ENCODE results near the gene CHRNB2.
A peak's percentile ranks its signal among the peaks of the same experiment; 100 is the strongest.

Gene CHRNB2

GRCh38 chr1:154547105-154547732, 20.4 kb upstream of the CHRNB2 start:
- Histone ChIP-seq H3K36me3 (ENCODE audit: insufficient read depth, low read length) (peaks cover 33% of the 10 kb centered on the region; the same call in 1 of the 2 replicates), H3F3A (ENCODE audit: low read depth) (no peaks in the 10 kb centered on the region), H3K9ac (ENCODE audit: low read depth, low read length, poor library complexity, severe bottlenecking) (no peak overlapping the region)

GRCh38 chr1:154548028-154548427, 19.6 kb upstream of the CHRNB2 start:
- Histone ChIP-seq H3K27me3 (ENCODE audit: insufficient read depth, low read length, poor library complexity, severe bottlenecking) (no peaks in the 10 kb centered on the region), H3K4me3 (ENCODE audit: low read length, poor library complexity, severe bottlenecking) (no peak overlapping the region), H4K20me1 (ENCODE audit: insufficient read depth, low read length, poor library complexity, severe bottlenecking) (peaks cover 7% of the 10 kb centered on the region), H3K9me3 (ENCODE audit: insufficient read depth, low read depth, low read length) (no peaks in the 10 kb centered on the region), H3K4me2 (ENCODE audit: low read depth, low read length, poor library complexity, severe bottlenecking) (peak overlapping the region; percentile 63), H2AFZ (ENCODE audit: low read length) (no peak overlapping the region), H3K79me2 (ENCODE audit: insufficient read depth, low read length) (peaks cover 7% of the 10 kb centered on the region; the same call in 1 of the 2 replicates), H3K9me2 (replicated peaks; ENCODE audit: low read depth, low read length) (no peaks in the 10 kb centered on the region), H3K36me3 (ENCODE audit: insufficient read depth, low read length) (peaks cover 41% of the 10 kb centered on the region; the same call in 1 of the 2 replicates), H3F3A (ENCODE audit: low read depth) (no peaks in the 10 kb centered on the region), H3K4me1 (ENCODE audit: insufficient read depth, low read length, poor library complexity, severe bottlenecking) (peaks cover 8% of the 10 kb centered on the region), H3K9ac (ENCODE audit: low read depth, low read length, poor library complexity, severe bottlenecking) (no peak overlapping the region)
- TF ChIP-seq CTCF (conservative IDR thresholded peaks at IDR 0.05; ENCODE audit: low read length) (no peak), EZH2phosphoT487 (IDR thresholded peaks at IDR 0.05; ENCODE audit: borderline replicate concordance) (no peak)

More at GRCh38 chr1:154547105-154547732, 20.4 kb upstream of the CHRNB2 start:
- Histone ChIP-seq H2AFZ (ENCODE audit: low read length) (no peak overlapping the region), H3K4me2 (ENCODE audit: low read depth, low read length, poor library complexity, severe bottlenecking) (no peak overlapping the region), H3K4me1 (ENCODE audit: insufficient read depth, low read length, poor library complexity, severe bottlenecking) (peaks cover 8% of the 10 kb centered on the region), H3K9me2 (replicated peaks; ENCODE audit: low read depth, low read length) (no peaks in the 10 kb centered on the region), H3K9me3 (ENCODE audit: insufficient read depth, low read depth, low read length) (no peaks in the 10 kb centered on the region), H3K79me2 (ENCODE audit: insufficient read depth, low read length) (peaks cover 5% of the 10 kb centered on the region; the same call in 1 of the 2 replicates), H4K20me1 (ENCODE audit: insufficient read depth, low read length, poor library complexity, severe bottlenecking) (peaks cover 1% of the 10 kb centered on the region), H3K27me3 (ENCODE audit: insufficient read depth, low read length, poor library complexity, severe bottlenecking) (no peaks in the 10 kb centered on the region), H3K4me3 (ENCODE audit: low read length, poor library complexity, severe bottlenecking) (no peak overlapping the region)
- no peak for TF ChIP-seq EZH2phosphoT487 (IDR thresholded peaks at IDR 0.05; ENCODE audit: borderline replicate concordance)
- TF ChIP-seq CTCF (conservative IDR thresholded peaks at IDR 0.05; ENCODE audit: low read length): no peak

GRCh38 chr1:154549202-154549770, 18.3 kb upstream of the CHRNB2 start:
- Histone ChIP-seq H3K4me2 (ENCODE audit: low read depth, low read length, poor library complexity, severe bottlenecking) (peak overlapping the region; percentile 63), H3K36me3 (ENCODE audit: insufficient read depth, low read length) (peaks cover 53% of the 10 kb centered on the region; the same call in 1 of the 2 replicates), H3F3A (ENCODE audit: low read depth) (no peaks in the 10 kb centered on the region), H3K4me1 (ENCODE audit: insufficient read depth, low read length, poor library complexity, severe bottlenecking) (peaks cover 11% of the 10 kb centered on the region), H3K9me2 (replicated peaks; ENCODE audit: low read depth, low read length) (no peaks in the 10 kb centered on the region), H3K27me3 (ENCODE audit: insufficient read depth, low read length, poor library complexity, severe bottlenecking) (no peaks in the 10 kb centered on the region), H2AFZ (ENCODE audit: low read length) (no peak overlapping the region), H4K20me1 (ENCODE audit: insufficient read depth, low read length, poor library complexity, severe bottlenecking) (peaks cover 8% of the 10 kb centered on the region), H3K9ac (ENCODE audit: low read depth, low read length, poor library complexity, severe bottlenecking) (peak overlapping the region; percentile 43), H3K9me3 (ENCODE audit: insufficient read depth, low read depth, low read length) (no peaks in the 10 kb centered on the region), H3K4me3 (ENCODE audit: low read length, poor library complexity, severe bottlenecking) (peak overlapping the region; percentile 39), H3K79me2 (ENCODE audit: insufficient read depth, low read length) (peaks cover 19% of the 10 kb centered on the region; the same call in 1 of the 2 replicates)
- no peak for TF ChIP-seq CTCF (conservative IDR thresholded peaks at IDR 0.05; ENCODE audit: low read length)
- TF ChIP-seq EZH2phosphoT487 (IDR thresholded peaks at IDR 0.05; ENCODE audit: borderline replicate concordance): no peak
